ENCODE results near the gene TEX35.

The TEX35 gene

GRCh38 chr1:178518894-178519293 is 6.0 kb downstream of the TEX35 start:
- Histone ChIP-seq H3K9me2 (ENCODE audit: low read depth, low read length) (no peaks in the 10 kb centered on the region), H3K27ac (ENCODE audit: low read depth, low read length, poor library complexity, severe bottlenecking) (no peak overlapping the region), H2AFZ (ENCODE audit: low read length) (no peak overlapping the region), H3K4me2 (ENCODE audit: low read length) (no peak overlapping the region), H3F3A (ENCODE audit: insufficient read depth, low read length) (no peaks in the 10 kb centered on the region), H3K9ac (ENCODE audit: low read length) (no peak overlapping the region), H4K20me1 (ENCODE audit: insufficient read depth, low read length) (no peaks in the 10 kb centered on the region), H3K79me2 (ENCODE audit: insufficient read depth, low read length) (no peaks in the 10 kb centered on the region), H3K9me3 (ENCODE audit: low read length) (no peaks in the 10 kb centered on the region), H3K4me1 (ENCODE audit: insufficient read depth, low read length, severe bottlenecking) (no peaks in the 10 kb centered on the region), H3K4me3 (ENCODE audit: low read depth, low read length, poor library complexity, severe bottlenecking) (no peak overlapping the region), H3K36me3 (ENCODE audit: insufficient read depth, low read length) (no peaks in the 10 kb centered on the region), H3K27me3 (ENCODE audit: insufficient read depth, low read length) (no peaks in the 10 kb centered on the region; the same call in 1 of the 2 replicates)
- no peak for TF ChIP-seq CTCF (IDR thresholded peaks at IDR 0.05; ENCODE audit: low read length)
- TF ChIP-seq EZH2 (IDR thresholded peaks at IDR 0.05; ENCODE audit: borderline replicate concordance, low read length): no peak

- Histone ChIP-seq H3K79me2 (ENCODE audit: insufficient read depth, low read length) (no peaks in the 10 kb centered on the region), H3K27ac (ENCODE audit: low read depth, low read length, poor library complexity, severe bottlenecking) (no peak overlapping the region), H3K9me2 (ENCODE audit: low read depth, low read length) (no peaks in the 10 kb centered on the region), H4K20me1 (ENCODE audit: insufficient read depth, low read length) (no peaks in the 10 kb centered on the region), H3K4me2 (ENCODE audit: low read length) (no peak overlapping the region), H2AFZ (ENCODE audit: low read length) (no peak overlapping the region), H3K4me3 (ENCODE audit: low read depth, low read length, poor library complexity, severe bottlenecking) (no peak overlapping the region), H3K27me3 (ENCODE audit: insufficient read depth, low read length) (peaks cover 4% of the 10 kb centered on the region; the same call in 1 of the 2 replicates), H3K4me1 (ENCODE audit: insufficient read depth, low read length, severe bottlenecking) (no peaks in the 10 kb centered on the region), H3K9ac (ENCODE audit: low read length) (no peak overlapping the region), H3K9me3 (ENCODE audit: low read length) (no peaks in the 10 kb centered on the region), H3K36me3 (ENCODE audit: insufficient read depth, low read length) (no peaks in the 10 kb centered on the region), H3F3A (ENCODE audit: insufficient read depth, low read length) (no peaks in the 10 kb centered on the region)
- TF ChIP-seq CTCF (IDR thresholded peaks at IDR 0.05; ENCODE audit: low read length) (no peak), EZH2 (IDR thresholded peaks at IDR 0.05; ENCODE audit: borderline replicate concordance, low read length) (no peak)
These were observed 7.9 kb downstream of the TEX35 start for GRCh38 chr1:178520803-178521202.

- Histone ChIP-seq H3K4me3 (ENCODE audit: low read depth, low read length, poor library complexity, severe bottlenecking) (no peak overlapping the region), H3K9ac (ENCODE audit: low read length) (no peak overlapping the region), H3K4me2 (ENCODE audit: low read length) (no peak overlapping the region), H3K79me2 (ENCODE audit: insufficient read depth, low read length) (no peaks in the 10 kb centered on the region), H3K9me2 (ENCODE audit: low read depth, low read length) (no peaks in the 10 kb centered on the region), H3K36me3 (ENCODE audit: insufficient read depth, low read length) (no peaks in the 10 kb centered on the region), H4K20me1 (ENCODE audit: insufficient read depth, low read length) (no peaks in the 10 kb centered on the region), H3K27me3 (ENCODE audit: insufficient read depth, low read length) (peaks cover 5% of the 10 kb centered on the region; the same call in 1 of the 2 replicates), H3K4me1 (ENCODE audit: insufficient read depth, low read length, severe bottlenecking) (no peaks in the 10 kb centered on the region), H3F3A (ENCODE audit: insufficient read depth, low read length) (no peaks in the 10 kb centered on the region), H3K9me3 (ENCODE audit: low read length) (no peaks in the 10 kb centered on the region), H3K27ac (ENCODE audit: low read depth, low read length, poor library complexity, severe bottlenecking) (no peak overlapping the region), H2AFZ (ENCODE audit: low read length) (no peak overlapping the region)
- TF ChIP-seq CTCF (IDR thresholded peaks at IDR 0.05; ENCODE audit: low read length) (no peak), EZH2 (IDR thresholded peaks at IDR 0.05; ENCODE audit: borderline replicate concordance, low read length) (no peak)
These were observed 8.3 kb downstream of the TEX35 start for GRCh38 chr1:178521241-178521640.

Measured in OCI-LY1 (cell line).